Raji (cell line): ENCODE results near the gene COL2A1.

Source experiments
- POLR2A ChIP-seq: IDR thresholded peaks from 2 replicates; pipeline ENCODE4 v1.6.1; 2011; ENCODE audit warnings: low read depth, low read length, control low read depth; ENCODE audit not compliant: insufficient read depth

COL2A1 gene

GRCh38 chr12:47991106-47992061 lies 12.9 kb downstream of the COL2A1 start:
- TF ChIP-seq POLR2A, result no peak

- no peak for TF ChIP-seq POLR2A
Measured at GRCh38 chr12:47990351-47991105, 13.7 kb downstream of the COL2A1 start.

DNA sequence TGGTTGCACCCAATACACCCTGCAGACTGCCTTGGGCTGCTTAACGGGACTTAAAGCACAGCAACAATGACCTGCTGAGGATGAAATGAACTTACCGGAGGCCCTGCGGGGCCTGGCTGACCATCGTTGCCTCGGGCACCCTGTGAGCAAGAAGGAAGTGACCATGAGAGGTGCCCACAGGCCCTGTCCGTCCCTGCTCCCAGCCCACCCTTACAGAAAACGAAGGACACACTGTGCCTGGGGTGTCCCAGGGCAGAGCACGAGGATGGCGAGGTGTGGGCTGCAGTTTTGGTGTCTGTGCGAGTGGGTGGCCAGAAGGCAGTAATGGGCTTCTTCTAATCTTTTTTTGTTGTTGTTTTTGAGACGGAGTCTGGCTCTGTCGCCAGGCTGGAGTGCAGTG lies 14.6 kb downstream of the COL2A1 start:
- no peak for TF ChIP-seq POLR2A

GRCh38 chr12:47989023-47989417 lies 15.3 kb downstream of the COL2A1 start:
- TF ChIP-seq POLR2A, result no peak

- TF ChIP-seq POLR2A, result no peak
Measured at GRCh38 chr12:47988073-47989022, 15.9 kb downstream of the COL2A1 start.

GRCh38 chr12:47987411-47988072 lies 16.7 kb downstream of the COL2A1 start:
- TF ChIP-seq POLR2A, result no peak

GRCh38 chr12:47986832-47987231 lies 17.4 kb downstream of the COL2A1 start:
- no peak for TF ChIP-seq POLR2A

GRCh38 chr12:47986291-47986660 lies 18.0 kb downstream of the COL2A1 start:
- no peak for TF ChIP-seq POLR2A

- TF ChIP-seq POLR2A, result no peak
Measured at GRCh38 chr12:47985596-47986290, 18.5 kb downstream of the COL2A1 start.

GRCh38 chr12:47984331-47984801 lies 19.9 kb downstream of the COL2A1 start:
- no peak for TF ChIP-seq POLR2A

DNA sequence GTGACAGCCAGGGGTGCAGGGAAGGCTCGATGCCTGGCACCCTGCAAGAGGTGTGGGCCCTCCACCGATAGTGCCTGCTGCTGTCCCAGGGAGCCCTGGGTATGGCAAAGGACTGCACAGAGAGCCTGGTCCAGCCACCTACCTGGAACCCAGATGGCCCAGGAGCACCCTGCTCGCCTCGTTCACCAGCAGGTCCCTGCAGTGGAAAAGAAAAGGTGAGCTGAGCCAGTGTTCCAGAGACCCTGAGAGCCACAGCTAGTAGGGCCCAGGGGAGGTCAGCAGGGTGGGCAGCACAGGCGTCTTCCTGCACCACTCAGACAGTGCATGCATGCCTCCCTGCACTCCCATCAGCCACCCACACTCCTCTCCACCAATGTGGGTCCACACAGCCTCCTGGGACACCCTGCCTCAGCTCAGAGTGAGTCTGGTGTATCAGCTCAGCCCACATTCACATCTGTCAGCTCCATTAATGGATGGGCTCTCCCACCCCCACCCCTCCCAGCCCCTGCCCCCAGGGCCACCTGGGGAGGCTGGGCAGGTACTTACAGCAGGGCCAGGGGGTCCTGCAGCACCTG lies 20.6 kb downstream of the COL2A1 start:
- no peak for TF ChIP-seq POLR2A

GRCh38 chr12:47982770-47983169 lies 21.5 kb downstream of the COL2A1 start:
- TF ChIP-seq POLR2A, result no peak

DNA sequence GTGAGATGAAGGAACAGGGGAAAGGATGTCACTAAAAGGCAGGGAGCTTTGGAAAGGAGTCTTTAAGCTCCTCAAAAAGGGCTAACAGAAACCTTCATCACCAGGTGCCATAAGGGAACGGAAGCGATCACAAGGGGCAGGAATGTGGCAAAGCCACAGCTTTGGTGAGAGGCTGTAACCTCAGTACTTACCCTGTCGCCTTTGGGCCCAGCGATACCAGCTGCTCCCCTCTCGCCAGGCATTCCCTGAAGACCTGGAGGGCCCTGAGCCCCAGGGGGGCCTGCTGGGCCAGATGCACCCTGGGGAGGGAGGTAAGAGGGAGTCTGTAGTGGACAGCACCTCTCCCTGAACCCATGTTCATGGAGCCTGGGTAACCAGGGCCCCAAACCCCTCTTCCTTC lies 22.0 kb downstream of the COL2A1 start:
- no peak for TF ChIP-seq POLR2A
